SK-N-MC (cell line): ENCODE results near the gene ARID4B.

Source experiments
- EZH2 ChIP-seq: fragments of 200-600 bp; sonication (generic); IDR thresholded peaks from one replicate; pipeline ENCODE4 v1.6.1; 2017; ENCODE audit warnings: antibody characterized with exemption
- FOXP2 ChIP-seq: optimal IDR thresholded peaks from 2 replicates; pipeline ENCODE3; 2011; ENCODE audit warnings: mild to moderate bottlenecking, moderate library complexity; ENCODE audit not compliant: insufficient read depth; ENCODE audit errors: extremely low read length, control extremely low read depth
- POLR2AphosphoS5 ChIP-seq: IDR thresholded peaks from 2 replicates; pipeline ENCODE4 v1.6.1; 2012; ENCODE audit warnings: mild to moderate bottlenecking, low read depth, low read length, borderline replicate concordance

DNA sequence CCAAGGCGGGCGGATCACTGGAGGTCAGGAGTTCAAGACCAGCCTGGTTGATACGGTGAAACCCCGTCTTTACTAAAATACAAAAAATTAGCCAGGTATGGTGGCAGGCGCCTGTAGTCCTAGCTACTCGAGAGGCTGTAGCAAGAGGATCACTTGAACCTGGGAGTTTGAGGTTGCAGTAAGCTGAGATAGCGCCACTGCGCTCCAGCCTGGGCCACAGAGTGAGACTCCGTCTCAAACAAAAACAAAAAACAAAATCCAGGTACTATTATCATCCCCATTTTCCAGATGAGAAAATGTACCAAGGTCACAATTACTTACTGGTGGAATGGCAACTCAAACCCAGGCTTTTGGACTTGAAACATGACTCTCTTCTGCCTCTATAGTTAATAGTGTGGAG, 203.9 kb downstream of the ARID4B start:
- TF ChIP-seq EZH2 = no peak
- TF ChIP-seq POLR2AphosphoS5 = no peak
- TF ChIP-seq FOXP2 = no peak
